GM06990 (cell line): ENCODE data around the gene CIB4.

ENCODE experiments used
- DNase-seq: peaks from one replicate; pipeline ENCODE4 v3.0.0-alpha.2; 2011; ENCODE audit not compliant: insufficient read length; ENCODE audit errors: extremely low read depth
- H3K27me3 ChIP-seq: replicated peaks from 2 replicates; pipeline ENCODE4 v1.6.0; 2011; ENCODE audit warnings: low read length; ENCODE audit not compliant: control insufficient read depth, insufficient read depth
- H3K36me3 ChIP-seq: 2 replicates; pipeline ENCODE4 v1.5.1; 2011; ENCODE audit warnings: low read length; ENCODE audit not compliant: control insufficient read depth, insufficient read depth
- H3K4me3 ChIP-seq: replicated peaks from 2 replicates; pipeline ENCODE4 v1.5.1; 2011; ENCODE audit warnings: low read depth, mild to moderate bottlenecking, control low read depth, low read length
- TF ChIP-seq, protein P1 (sequence below): IDR thresholded peaks from 2 replicates; pipeline ENCODE4 v1.5.1; 2011; ENCODE audit warnings: low read length, control low read depth, mild to moderate bottlenecking, inconsistent platforms; ENCODE audit not compliant: insufficient read depth, poor library complexity, severe bottlenecking

Gene CIB4

DNA sequence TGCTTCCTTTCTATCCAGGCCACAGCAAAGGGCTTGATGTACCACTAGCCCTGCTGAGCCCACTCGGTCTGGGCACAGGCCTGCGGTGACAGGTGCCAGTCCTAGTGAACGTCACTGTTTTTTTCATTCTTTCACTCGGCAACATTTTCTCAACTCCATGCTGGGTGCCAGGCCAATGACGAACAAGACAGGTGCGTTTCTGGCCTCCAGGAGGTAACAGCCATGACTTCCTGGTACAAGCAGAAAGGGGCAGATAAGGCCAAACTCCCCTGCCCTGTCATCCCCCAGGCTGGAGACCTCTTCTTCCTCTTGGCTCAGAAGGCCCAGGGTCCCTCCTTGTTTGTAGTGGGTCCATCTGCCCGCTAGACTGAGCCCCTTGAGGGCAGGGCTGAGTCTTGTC, 107.5 kb downstream of the CIB4 start:
- peaks cover 4% of the 10 kb centered on the region for H3K27me3 ChIP-seq
- no peak for DNase-seq
- TF ChIP-seq, protein P1, sequence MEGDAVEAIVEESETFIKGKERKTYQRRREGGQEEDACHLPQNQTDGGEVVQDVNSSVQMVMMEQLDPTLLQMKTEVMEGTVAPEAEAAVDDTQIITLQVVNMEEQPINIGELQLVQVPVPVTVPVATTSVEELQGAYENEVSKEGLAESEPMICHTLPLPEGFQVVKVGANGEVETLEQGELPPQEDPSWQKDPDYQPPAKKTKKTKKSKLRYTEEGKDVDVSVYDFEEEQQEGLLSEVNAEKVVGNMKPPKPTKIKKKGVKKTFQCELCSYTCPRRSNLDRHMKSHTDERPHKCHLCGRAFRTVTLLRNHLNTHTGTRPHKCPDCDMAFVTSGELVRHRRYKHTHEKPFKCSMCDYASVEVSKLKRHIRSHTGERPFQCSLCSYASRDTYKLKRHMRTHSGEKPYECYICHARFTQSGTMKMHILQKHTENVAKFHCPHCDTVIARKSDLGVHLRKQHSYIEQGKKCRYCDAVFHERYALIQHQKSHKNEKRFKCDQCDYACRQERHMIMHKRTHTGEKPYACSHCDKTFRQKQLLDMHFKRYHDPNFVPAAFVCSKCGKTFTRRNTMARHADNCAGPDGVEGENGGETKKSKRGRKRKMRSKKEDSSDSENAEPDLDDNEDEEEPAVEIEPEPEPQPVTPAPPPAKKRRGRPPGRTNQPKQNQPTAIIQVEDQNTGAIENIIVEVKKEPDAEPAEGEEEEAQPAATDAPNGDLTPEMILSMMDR: no peak

GRCh38 chr2:26532301-26533250, 108.6 kb downstream of the CIB4 start:
- Histone ChIP-seq H3K4me3 (no peak overlapping the region), H3K36me3 (no peaks in the 10 kb centered on the region), H3K27me3 (peaks cover 4% of the 10 kb centered on the region)
- no peak for DNase-seq
- TF ChIP-seq, protein P1: no peak

More for the DNA sequence above, 107.5 kb downstream of the CIB4 start:
- H3K4me3 ChIP-seq: no peak overlapping the region
- no peaks in the 10 kb centered on the region for H3K36me3 ChIP-seq
